NCI-H526 (cell line): ENCODE data around the gene GPANK1.
A peak's percentile ranks its signal among the peaks of the same experiment; 100 is the strongest.
"Not testable (repeated sequence)": the region's sequence is repeated elsewhere in the genome, so short reads cannot be mapped to it uniquely, and the experiment has no call there.

ENCODE experiments used
- DNase-seq, 2 experiments: peaks; one replicate each; lab custom pipeline; 2025; lab: John Stamatoyannopoulos, UW

Gene GPANK1

DNA sequence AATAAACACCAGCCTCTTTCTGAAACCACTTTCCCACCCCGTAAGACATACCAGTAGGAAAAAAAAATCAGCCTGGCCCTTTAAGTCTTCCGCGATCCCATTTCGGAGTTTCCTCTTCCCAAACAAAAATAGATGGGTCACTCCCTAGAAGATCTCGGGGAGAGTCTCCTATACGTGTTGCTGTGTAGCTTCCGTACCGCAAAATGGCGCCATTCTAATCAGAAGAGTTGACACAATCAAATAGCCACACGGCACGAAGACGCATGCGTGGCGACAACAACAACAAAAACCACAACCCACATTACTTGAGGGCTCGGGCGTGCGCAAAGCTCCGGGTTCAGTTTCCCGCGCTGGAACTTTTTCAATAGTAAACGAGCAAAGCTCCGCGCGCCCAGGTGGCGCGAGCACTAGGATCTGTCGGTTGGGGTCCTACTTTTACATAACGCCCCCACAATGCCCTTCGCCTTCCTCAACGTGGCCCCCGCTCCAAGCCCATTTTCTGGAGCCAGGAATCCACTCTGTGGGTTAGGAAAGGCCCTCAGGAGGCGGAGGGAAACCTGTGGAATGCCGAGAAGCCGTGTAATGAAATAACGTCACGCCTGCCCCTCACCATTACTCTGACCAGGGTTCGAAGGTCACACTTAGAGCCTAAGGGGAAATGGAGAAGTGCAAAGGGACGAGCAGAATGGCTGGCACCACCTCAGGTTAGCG, at the start of gene GPANK1:
Gene GPANK1, minus strand, starts transcription at position 208 of the 711 bp plus-strand sequence. CDS start 519 bp downstream, outside the sequence.
- peak; percentile 93 to 96 for DNase-seq

DNA sequence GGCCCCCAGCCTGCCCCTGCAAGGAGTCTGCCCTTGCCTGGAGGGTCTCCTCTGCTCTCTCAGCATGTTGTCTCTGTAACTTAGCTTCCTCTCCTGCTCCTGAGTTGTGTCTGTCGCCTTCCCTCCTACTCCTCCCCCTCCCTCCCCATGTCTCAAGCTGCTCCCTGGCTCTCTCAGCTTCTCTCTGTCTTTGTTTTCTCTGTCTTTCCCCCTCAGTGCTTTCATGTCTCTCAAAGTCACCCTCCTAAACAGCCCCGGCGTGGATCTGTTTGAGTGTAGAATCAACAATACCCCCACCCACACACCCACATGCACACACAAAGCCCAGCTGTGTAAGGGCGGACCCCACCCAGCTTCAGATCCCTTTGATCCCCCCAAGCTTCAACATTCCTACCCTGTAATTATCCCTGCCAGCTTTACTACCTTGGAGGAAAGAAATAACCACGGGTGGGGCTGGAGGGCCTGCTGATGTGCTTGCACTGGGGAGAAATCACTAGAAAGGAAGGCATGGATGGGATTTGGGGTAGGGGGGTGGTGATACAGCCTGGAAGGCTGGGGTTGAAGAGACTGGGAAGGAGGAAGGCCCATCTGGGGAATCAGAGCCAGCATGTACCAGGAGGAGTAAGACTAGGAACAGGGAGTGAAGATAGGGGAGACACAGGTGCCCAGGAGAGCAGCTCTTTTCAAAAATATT, 49.3 kb upstream of the GPANK1 start:
- DNase-seq = no peak

- no peak for DNase-seq
These were observed 48.7 kb upstream of the GPANK1 start for GRCh38 chr6:31713465-31713864.

DNA sequence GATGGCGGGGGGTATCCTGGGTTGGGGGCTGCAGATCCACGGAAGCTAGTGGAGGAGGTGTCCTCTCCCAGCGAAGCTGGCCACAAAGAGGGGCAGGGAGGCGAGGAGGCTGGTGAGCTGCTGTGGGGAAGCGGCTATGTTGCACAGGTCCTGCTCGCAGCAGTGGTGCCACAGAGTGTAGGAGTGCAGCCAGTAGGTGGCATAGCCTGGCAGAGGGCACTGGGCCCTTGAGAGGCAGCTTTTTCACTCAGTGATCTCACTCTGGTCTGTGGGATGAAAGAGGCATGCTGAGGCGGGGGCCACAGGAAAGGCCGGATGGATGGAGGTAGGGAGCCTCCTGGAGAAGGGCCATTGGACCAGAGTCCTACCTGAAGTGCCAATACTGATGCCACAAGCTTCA, 47.5 kb upstream of the GPANK1 start:
- no peak for DNase-seq

GRCh38 chr6:31711233-31711632, 46.4 kb upstream of the GPANK1 start:
- no peak for DNase-seq

- no peak for DNase-seq
These were observed 45.9 kb upstream of the GPANK1 start for GRCh38 chr6:31710523-31711219.

- not testable (repeated sequence) for DNase-seq
These were observed 44.4 kb upstream of the GPANK1 start for GRCh38 chr6:31709157-31709556.

- DNase-seq = no peak
These were observed 43.4 kb upstream of the GPANK1 start for GRCh38 chr6:31708224-31708623.

DNA sequence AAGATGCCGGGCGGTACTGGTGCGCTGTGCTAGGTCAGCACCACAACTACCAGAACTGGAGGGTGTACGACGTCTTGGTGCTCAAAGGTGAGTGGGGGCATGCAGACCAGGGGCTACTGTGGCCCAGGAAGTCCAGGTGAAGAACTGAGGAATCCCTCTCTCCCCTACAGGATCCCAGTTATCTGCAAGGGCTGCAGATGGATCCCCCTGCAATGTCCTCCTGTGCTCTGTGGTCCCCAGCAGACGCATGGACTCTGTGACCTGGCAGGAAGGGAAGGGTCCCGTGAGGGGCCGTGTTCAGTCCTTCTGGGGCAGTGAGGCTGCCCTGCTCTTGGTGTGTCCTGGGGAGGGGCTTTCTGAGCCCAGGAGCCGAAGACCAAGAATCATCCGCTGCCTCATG, 42.9 kb upstream of the GPANK1 start:
- DNase-seq = no peak

DNA sequence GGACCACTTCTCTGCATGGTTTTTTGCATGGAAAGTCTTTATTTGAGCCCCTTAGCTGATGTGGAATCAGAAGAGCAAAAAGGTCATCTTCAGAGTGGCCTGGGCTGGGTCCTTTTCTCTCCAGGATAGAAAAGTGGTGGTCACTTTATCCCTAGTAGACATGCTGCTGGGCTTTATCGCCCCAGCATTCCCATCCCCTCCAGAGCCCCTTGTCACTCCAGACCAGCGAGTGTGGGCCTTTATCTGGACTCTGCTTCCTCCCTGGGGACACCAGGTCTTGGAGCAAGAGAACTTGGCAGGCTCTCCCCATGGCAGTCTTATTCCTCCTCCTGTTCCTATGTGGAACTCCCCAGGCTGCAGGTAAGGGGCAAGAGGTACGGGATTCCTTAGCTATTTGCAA, 41.8 kb upstream of the GPANK1 start, which contains the start of gene LY6G6F:
Gene LY6G6F, plus strand, starts transcription at position 268 of the 400 bp plus-strand sequence. Its CDS starts 41 bp downstream, at position 309.
- no peak for DNase-seq

GRCh38 chr6:31705931-31706330, 41.1 kb upstream of the GPANK1 start:
- DNase-seq = no peak

- DNase-seq = peak; percentile 92 to 97
These were observed 38.3 kb upstream of the GPANK1 start, which contains the start of gene ABHD16A for GRCh38 chr6:31702819-31703716. Gene ABHD16A, minus strand, starts transcription at chr6:31703324. Its CDS starts 43 bp downstream, at chr6:31703281.

DNA sequence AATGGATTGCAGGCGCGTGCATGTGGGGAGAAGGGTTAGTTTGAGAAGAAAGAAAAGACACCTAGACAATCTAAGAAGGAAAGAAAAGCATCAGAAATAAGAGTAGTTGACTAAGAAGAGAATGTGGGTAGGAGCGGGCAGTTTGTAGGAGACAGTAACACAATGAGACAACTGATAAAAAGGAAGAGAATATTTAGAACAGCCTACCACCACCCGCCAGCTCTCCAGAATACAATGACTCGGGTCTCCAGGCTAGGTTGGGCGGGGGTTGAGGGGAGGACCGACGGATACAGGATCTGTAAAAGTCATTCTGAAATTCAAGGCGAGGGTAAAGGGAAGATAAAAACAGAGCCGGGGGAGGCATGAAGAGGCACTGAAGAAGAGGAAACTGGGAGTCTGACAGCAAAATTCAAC, 37.6 kb upstream of the GPANK1 start:
- no peak for DNase-seq

DNA sequence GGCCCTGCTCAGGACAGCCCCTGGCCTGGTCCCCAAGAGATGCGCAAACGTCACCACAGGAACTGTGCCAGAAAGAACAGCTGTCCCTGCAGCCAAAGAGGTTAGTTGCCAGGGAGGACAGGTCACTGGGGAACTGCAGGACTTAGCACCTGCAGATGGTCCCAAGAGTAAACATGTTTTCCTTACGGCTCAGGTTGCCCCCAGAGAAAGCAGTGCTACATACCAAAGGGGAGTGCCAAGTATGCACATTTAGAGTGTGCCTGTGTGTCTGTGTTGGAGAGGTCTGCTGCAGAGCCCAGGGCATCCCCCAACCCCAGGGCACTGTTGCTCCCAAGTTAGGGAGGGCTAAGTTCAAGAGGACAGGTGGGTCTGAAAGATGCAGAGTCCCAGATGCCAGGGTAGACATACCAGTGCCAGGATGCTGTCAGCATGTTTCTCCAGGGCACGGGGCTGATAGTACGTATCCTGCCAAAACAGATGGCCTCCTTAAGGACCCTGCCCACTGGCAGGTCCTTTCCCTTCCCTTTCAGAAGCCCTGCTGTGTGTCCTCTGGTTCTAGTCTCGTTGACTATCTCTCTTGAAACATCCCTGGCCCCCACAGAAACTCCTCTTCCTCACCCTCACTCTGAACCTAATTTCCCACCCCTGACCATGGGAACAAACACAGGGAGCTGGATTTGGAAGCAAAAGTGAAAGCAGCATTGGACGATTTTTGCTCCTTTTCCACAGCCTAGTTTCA, 37.0 kb upstream of the GPANK1 start:
- DNase-seq = no peak

DNA sequence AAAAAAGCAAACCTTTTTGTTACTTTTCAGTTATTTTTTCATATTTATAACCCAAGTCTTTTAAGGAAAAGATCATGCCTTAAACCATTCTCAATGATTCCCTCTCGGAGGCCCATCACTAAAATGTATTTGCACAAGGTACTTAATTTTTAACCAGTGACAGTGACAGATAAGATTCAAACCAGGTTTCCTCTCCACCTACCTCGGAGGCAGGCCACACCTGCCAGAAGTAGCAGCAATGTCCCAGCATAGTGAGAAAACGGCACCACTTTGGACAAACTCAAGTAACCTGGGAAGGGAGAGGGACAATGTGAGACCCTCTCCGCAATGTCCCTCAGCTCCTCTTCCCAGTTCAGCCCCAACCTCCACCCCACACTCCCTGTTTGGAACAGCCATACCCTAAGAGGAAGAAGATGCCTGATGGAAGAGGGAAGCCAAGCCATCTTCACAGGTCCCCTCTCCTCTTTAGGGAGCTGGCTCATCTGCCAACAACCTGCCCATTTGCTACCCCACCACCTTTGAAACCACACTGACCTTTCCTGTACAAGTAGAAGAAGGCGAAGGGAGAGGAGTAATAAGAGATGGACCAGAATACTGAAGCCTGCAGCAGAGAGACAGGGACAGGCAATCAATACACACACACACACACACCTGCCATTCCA, 36.1 kb upstream of the GPANK1 start:
- DNase-seq = no peak

- DNase-seq = no peak
These were observed 32.8 kb upstream of the GPANK1 start for GRCh38 chr6:31697555-31697954.

DNA sequence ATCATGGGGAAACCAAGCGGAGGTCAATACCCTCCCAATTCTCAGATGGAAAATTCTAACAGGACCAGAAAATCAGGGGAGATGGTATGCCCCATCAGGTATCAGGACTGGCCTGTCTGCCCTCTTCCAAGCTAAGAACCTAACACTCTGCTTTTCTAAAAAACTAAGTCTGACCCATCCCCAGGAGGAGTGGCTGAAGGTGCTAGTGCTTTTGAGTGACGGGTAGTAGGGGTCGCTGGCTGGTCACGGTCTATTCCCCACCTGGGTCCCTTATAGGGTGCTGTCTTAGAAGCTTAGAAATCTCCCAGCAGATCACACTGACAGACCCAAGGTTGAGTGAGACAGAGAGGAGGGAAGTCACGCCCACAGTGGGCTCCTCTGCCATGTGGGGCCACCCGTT, 28.7 kb upstream of the GPANK1 start:
- no peak for DNase-seq

GRCh38 chr6:31692886-31693285, 28.1 kb upstream of the GPANK1 start:
- DNase-seq = no peak

DNA sequence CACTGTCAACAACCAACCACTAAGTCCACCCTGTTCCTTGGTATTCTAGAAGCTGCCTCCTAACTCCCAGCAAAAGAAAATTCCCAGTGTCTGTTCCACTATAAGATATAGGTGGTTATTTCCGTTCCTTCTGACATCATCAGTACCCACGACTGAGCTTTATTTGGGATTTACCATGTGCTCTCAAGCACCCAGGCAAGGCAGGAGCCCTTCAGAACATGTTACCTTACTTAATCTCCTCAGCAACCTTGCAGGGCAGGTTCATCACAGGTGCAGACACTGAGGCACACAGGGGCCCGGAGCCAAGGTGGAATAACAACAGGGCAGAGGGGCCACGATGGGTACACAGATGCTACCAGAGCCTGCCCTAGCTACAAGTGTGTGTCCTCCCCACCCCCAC, 27.6 kb upstream of the GPANK1 start:
- no peak for DNase-seq

DNA sequence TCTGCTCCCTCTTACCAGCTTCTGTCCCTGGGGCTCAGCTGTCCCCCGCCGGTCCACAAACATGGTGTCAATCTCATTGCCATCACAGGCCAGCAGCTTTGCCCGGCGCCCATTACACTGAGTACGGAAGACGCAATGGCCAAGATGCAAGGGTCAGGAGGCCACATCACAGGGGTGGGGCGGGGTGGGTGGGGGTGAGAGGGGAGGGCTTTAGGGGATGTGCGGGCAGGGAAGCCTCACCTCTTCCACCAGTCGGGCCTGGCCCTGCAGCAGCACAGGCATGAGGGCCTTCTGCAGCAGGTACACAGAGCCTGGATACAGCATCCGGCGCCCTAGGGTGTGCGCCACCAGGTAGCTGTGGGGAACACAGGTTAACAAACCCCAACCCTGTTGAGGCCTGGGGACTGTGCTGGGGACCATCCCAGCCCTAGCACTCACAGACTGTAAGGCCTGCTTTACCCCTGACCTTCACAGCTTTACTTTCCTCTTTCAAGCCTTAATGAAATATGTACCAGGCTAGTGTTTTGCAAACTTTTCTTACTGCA, 26.8 kb upstream of the GPANK1 start:
- no peak for DNase-seq
